PC-9 (cell line): ENCODE data around the gene GFPT2.

Experiments
- EZH2 ChIP-seq: fragments of 200-600 bp; sonication (generic); IDR thresholded peaks from 2 replicates; pipeline ENCODE4 v1.8.0; 2017; ENCODE audit warnings: antibody characterized with exemption, low read depth
- TF ChIP-seq, protein P1 (sequence below): fragments of 200-600 bp; sonication (generic); conservative IDR thresholded peaks from 2 replicates; pipeline ENCODE4 v1.6.1; 2017; ENCODE audit warnings: mixed run types, antibody characterized with exemption, mild to moderate bottlenecking, moderate library complexity

DNA sequence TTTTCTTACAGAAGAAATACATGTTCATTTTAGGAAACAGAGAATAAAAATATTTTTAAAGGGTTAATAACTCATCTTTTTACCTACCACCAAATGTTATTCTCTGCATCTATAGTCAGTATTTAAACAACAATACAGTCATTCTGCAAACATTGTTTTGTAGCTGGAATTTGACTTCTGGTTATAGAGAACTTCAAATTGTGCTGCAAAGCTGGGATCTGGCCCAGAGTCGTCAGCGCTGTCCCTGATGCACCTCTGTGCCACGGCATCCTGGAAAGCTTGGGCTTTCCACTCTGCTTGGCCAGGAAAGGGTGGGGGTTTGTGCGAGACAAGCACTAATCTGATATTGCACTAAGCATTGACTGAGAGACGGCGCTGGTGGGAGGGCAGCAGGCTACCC is 5.0 kb upstream of the GFPT2 start:
- TF ChIP-seq, protein P1, sequence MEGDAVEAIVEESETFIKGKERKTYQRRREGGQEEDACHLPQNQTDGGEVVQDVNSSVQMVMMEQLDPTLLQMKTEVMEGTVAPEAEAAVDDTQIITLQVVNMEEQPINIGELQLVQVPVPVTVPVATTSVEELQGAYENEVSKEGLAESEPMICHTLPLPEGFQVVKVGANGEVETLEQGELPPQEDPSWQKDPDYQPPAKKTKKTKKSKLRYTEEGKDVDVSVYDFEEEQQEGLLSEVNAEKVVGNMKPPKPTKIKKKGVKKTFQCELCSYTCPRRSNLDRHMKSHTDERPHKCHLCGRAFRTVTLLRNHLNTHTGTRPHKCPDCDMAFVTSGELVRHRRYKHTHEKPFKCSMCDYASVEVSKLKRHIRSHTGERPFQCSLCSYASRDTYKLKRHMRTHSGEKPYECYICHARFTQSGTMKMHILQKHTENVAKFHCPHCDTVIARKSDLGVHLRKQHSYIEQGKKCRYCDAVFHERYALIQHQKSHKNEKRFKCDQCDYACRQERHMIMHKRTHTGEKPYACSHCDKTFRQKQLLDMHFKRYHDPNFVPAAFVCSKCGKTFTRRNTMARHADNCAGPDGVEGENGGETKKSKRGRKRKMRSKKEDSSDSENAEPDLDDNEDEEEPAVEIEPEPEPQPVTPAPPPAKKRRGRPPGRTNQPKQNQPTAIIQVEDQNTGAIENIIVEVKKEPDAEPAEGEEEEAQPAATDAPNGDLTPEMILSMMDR, result no peak
- no peak for TF ChIP-seq EZH2
